GM18502 (cell line): ENCODE data around the gene SURF1.
"Not testable (repeated sequence)": the region's sequence is repeated elsewhere in the genome, so short reads cannot be mapped to it uniquely, and the experiment has no call there.

Source experiments
- ATAC-seq: cut with Tn5 transposase; IDR thresholded peaks from one replicate; pipeline ENCODE4 v1.9.1; 2021; ENCODE audit warnings: mild to moderate bottlenecking; ENCODE audit not compliant: unreplicated experiment, poor library complexity

Gene SURF1

DNA sequence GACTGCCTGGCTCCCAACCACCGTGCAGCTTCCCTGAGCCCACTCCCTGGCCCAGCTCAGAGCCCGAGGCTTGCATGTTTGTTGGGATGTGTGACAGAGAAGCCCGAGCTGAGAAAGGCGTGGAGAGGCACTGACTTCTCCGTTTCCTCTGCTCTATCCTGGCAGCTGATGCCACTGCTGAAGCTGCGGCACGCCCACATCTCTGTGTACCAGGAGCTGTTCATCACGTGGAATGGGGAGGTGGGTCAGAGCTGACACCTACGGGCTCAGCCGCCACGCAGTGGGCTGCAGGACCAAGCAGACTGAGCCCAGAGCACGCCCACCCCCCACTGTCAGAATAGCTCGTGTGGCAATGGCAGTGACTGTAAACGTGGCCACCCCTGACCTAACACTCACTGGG, 29.2 kb upstream of the SURF1 start:
- ATAC-seq = no peak

DNA sequence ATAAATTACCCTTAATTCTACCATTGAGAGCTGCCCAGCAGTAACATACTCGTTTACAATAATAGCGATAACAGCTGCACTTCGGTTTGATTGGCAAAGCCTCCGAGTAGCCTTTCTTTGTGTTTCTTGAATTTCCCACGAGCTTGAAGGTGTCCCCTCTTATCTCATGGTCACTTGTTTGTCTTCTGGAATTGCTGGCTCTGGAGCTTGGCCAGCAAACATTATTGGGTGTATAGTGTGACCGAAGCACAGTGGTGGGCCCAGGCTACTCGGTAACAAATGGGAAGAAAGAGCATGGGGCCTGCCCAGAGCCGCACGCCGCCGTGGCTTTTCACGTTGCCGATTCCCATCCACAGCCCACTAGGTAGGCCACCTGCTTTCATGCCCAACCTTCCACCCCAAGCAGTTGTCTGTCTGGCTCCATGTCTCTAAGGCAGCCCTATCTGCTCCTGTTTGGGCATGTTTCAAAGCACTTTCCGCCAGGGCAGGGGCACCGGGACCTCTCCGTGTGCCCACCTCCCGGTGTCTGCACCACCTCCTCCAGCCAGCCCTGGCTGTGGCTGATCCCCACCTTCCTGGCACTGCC, 28.5 kb upstream of the SURF1 start:
- ATAC-seq = no peak

DNA sequence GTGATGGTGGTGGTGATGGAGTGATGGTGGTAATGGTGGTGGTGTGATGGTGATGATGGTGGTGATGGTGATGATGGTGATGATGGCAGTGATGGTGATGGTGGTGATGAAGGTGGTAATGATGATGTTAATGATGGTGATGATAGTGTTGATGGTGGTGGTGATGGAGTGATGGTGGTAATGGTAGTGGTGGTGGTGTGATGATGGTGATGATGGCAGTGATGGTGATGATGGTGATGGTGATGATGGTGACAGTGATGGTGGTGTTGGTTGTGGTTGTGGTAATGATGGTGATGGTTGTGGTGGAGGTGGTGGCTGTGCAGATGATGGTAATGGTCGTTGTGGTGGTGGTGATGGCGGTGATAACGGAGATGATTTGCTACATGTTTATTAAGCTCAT, 27.2 kb upstream of the SURF1 start:
- ATAC-seq = no peak

DNA sequence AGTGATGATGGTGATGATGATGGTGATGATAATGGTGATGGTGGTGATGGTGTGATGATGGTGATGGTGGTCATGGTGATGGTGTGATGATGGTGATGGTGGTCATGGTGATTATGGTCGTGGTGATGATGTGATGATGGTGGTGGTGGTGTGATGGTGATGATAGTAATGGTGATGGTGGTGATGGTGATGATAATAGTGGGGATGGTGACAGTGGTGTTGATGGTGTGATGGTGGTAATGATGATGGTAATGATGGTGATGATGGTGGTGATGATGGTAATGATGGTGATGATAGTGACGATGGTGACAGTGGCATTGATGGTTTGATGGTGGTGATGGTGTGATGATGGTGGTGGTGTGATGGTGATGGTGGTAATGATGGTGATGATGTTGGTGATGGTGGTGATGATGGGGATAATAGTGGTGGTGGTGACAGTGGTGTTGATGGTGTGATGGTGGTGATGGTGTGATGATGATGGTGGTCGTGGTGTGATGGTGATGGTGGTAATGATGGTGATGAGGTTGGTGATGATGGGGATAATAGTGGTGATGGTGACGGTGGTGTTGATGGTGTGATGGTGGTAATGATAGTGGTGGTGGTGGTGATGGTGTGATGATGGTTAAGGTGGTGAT, 26.3 kb upstream of the SURF1 start:
- ATAC-seq = no peak

DNA sequence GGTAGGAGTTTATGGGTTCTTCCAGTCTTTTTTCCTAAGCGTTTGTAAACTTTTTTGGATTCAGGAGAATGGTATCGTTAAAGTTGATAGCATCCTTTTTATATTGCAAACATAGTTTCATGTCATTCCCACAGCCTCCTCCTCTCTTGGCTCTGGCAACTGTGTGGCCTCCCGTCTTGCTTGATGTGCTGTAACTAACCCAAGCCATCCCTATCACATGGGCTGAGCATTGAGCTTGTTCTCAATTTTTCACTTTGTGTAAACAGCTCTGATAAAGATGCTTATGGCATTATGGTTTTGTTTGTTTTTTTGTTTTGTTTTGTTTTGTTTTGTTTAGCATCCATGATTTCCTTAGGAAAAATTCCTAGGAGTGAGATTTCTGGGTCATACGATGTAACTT, 24.4 kb upstream of the SURF1 start:
- no peak for ATAC-seq

DNA sequence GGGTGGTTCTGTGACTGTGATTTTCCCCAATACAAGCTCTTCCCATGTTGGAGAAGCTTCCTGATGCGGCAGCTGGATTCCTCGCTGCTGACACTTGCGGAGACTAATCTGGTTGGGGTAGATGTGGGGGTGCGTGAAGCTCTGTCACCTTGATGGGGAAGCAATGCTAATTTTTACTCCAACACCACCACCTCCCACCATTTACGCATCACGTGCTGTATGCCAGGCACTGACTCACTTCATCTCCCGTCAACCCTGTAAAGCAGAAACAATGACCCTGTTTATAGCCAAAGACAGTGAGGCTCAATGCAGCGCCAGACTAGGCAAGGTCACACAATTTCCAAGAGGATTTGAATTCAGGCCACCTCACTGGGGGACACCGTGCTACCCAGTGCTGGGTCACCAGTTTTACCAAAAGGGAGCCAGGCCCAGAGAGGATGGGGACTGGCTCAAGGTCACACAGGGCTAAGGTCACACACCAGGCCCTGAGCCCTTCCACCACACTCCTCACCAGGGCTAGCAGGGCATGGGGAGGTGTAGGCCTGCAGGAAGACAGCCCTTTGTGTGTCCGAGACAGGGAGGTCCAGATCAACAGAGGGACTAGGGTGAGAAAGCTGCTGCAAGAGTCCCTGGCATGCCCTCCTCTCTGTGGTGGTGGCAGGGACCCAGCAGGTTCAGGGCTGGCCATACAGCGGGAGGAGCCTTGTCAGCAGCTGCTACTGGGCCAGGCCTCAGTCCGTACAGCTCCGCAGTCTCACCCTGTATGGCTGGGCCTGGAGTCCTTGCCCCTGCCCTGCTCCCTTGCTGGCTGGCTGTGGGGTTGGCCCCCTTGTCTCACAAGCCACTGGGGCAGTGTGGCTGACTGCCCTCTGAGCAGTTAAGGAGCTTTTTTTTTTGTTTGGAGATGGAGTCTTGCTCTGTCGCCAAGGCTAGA, 23.1 kb upstream of the SURF1 start:
- no peak for ATAC-seq

DNA sequence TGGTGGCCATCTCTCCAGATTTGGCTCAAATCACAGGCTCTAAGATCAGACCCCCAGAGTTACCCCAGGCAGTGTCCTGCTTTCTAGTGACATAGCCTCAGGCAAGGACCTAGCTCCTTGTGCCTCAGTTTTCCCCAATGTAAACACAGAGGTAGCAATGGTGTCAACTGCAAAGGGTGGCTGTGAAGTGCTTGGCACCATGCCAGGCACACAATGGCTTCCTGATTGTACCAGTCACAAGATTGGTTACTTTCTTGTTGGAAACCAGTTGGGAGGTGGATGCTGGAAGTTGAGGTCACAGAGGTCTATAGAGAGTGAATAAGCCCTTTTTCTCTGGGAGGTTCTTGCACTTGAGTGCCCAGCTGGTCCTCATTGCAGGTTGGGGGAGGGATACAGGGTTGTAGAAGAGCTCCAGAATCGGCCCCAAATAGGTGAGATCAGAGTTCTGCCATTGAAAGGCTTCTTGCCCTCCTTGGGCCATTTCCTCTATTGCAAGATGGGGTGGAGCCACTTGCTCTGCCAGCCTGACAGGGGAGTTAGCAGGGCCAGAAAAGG, 22.2 kb upstream of the SURF1 start:
- ATAC-seq = no peak

DNA sequence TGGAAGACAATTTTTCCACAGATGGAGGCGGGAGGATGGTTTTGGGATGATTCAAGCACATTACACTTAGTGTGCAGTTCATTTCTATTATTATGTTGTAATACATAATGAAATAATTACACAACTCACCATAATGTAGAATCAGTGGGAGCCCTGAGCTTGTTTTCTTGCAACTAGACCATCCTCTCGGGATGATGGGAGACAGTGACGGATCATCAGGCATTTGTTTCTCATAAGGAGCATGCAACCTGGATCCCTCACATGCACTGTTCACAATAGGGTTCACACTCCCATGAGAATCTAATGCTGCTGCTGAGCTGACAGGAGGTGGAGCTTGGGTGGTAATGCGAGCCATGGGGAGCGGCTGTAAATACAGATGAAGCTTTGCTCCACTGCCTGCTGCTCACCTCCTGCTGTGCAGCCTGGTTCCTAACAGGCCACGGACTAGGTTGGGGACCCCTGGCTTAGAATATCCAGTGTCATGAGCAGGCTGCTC, 21.5 kb upstream of the SURF1 start:
- no peak for ATAC-seq

DNA sequence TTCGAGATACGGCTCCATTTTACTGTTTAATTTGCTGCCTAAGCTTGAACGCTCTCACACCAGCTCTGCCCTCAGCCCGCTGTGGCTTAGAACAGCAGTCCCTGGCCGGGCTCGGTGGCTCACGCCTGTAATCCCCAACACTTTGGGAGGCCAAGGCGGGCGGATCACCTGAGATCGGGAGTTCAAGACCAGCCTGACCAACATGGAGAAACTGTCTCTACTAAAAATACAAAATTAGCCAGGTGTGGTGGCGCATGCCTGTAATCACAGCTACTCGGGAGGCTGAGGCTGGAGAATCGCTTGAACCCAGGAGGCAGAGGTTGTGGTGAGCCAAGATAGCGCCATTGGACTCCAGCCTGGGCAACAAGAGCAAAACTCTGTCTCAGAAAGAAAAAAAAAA, 21.0 kb upstream of the SURF1 start:
- ATAC-seq = not testable (repeated sequence)

DNA sequence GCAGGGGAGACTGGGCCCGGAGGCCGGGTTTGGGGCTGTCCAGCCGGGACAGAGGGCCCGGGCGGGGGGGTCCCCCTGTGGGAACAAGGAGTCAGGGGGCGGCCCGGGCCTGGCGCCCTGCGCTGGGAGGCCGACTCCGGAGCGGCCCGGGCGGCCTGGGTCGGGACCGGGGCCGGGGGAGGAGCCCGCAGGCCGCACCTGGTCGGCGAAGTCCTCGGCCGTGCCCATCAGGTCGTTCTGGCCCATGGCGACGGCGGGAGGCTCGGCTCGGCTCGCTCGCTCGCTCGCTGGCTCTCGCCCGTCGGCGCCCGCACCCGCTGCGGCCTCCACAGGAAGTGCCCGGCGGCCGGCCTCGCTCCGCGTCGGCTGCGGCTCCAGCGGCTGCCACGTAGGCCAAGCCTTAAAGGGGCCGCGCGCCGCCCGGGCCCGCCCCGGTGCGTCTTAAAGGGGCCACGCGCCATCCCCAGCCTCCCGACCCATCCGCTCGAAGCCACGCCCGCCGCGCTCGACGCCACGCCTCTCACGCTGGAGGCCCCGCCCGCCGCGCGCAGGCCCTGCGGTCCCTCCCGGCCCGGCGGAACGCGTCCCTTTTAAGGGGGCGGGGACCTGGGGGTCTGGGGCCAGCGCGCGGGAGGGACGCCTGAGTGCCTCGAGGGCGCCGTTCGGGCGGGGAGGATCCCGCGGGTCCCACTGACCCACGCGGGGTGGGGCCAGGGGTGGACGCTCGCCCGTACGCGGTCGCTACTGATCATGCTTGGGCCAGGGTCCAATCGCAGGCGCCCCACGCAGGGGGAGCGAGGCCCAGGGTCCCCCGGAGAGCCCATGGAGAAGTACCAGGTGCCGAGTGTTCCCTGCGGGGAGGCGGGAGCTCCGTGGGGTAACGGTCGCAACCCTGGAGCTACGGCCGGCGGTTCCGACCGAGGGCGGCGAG, 19.7 kb upstream of the SURF1 start, which contains the start of the genes STKLD1 and SURF4:
TSS of gene STKLD1 (plus strand) at position 643 of the 931 bp plus-strand sequence. CDS start at position 751, 108 bp downstream.
TSS of gene SURF4 (minus strand) at position 337 of the 931 bp plus-strand sequence. CDS start at position 246, 91 bp downstream.
- peak; percentile 90 for ATAC-seq

DNA sequence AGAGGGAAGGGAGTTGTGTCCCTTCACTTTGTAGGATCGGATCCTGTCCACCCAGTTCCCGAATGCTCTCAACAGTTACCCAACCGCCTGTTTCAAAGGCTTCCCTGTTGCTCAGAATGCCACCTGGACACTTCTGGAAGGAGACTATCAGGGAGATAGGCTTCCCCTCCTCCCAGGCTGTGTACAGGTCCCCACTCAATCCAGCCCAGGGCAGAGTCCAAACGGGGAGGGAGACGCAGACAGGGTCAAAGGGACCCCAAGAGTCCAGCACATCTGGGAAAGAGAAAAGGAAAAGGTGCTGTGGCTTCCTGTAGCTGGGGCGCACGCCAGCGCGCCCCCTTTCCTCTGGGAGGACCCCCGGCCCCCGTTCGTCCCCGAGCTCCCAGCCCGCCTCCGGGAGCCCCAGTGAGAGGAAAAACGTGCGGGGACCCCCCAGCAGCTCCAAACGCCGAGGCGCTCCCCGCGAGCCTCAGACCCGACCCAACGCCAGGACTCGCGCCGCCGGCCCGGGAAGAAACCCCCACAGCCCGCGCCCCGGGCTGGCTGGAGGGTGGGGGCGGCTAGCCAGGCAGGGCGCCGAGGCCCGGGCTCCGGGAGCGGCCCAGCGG, 18.9 kb upstream of the SURF1 start:
- ATAC-seq = no peak

DNA sequence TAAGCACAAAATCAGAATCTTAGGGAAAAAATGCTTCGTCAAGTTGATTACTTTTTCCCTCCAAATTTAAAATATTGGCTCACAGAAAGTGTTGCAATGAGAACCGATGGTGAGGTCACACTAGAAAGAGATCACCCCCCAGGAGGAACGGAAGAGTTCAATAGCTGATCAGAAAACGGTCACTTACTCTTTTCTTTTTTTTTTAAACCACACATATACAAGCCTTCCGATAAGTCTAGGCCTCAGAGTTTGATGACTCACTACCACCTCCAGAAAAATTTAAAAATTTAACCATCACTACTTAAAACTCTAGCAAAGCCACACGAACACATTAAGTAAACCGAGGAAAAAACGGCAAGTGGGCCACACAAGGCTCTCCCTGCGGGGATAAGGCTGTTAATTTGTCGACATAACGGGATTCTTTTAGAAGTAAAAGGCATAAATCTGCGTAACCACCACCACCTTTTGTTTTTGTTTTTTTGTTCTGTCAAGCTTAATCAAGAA, 18.4 kb upstream of the SURF1 start:
- ATAC-seq = no peak

DNA sequence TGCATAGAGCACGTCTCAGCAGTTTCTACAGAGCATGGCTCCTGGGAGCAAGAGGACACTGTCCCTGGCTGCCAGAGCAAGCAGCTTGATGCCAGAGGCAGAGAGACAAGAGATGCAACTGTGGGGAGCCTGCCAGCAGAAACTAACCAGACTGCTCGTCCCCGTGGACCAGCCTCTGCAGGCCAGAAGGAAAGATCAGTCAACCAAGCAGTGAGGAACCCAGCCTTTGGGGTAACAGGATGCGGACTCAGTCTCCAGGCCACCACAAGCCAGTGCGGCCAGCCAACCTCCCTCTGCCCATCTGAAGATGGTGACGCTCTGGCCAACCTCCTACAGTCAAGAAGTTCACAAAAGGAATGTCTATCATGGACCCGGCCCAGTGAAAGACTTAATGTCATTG, 15.9 kb upstream of the SURF1 start:
- ATAC-seq = no peak

DNA sequence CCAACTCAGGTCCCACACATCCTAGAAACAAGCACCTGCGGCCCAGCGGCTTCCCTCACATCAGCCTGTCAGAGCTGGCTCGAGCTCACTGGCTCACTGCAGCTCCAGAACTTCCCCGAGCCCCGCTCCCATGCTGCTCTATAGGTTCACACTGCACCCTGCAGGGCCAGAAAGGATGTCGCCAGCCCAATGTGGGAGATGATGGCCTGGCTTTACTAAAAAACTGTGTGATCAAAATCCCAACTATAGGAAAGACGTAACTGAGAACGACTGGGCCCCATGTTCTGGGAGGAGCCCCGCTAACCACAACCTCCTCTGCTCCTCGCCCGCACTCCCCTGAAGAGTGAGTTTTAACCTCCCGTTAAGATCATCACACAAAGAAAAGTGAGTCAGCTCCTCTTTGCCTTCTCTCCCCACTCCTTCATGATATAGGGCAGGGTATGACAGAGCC, 15.0 kb upstream of the SURF1 start:
- ATAC-seq = no peak

DNA sequence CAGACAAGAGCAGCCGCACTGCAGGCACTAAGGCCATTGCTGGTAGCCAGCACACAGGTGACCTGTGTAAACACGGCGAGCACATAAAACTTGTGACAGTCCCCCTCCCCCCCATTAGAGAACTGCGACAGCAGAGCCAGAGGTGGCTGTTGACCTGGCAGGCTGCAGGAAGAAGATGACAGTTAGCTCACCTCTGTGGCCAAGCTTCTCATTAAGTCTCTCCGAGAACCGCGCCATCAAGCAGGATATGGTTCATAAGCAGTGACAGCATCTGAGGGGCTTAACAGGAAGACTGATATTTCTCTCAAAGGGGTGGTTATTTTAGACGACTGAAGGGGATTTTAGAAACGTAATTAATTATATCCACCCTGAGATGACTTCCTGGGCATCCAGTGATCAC, 14.4 kb upstream of the SURF1 start:
- no peak for ATAC-seq

DNA sequence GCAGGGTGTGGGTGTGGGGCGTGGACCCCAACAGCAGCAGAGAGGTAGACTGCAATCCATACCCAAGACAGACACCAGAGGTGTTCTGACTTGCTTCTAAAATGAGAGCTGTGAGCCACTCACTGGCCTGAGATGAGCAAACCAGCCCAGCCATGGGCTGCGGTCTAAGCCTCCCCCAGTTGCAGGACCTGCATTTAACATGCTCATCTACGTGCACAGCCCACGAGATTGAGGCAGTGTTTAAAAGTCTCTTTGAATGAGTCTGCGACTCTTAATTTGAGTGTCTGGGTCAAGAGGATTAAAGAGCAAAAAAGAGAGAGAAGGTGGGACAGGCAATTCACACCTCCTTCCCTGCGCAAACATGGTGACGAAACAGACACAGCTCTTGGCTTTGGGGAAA, 13.6 kb upstream of the SURF1 start:
- ATAC-seq = no peak

DNA sequence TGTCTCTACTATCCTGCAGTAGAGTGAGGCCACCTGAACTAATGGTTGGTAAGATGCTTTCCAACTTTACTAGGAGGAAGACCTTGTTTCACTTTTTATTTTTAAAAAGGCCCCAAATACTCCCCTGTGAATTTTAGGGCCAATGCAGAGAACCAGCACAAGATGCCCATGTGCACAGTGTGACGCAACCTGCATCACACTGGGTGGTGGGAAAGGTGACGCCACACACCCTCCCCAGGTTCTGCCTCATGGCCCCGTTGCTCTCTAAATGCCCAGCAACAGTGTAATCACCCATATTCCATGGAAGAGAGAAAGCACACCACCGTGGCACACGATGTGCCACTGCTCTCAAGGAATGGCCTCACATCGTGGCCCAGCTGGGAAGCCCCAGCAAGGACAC, 13.1 kb upstream of the SURF1 start:
- no peak for ATAC-seq

DNA sequence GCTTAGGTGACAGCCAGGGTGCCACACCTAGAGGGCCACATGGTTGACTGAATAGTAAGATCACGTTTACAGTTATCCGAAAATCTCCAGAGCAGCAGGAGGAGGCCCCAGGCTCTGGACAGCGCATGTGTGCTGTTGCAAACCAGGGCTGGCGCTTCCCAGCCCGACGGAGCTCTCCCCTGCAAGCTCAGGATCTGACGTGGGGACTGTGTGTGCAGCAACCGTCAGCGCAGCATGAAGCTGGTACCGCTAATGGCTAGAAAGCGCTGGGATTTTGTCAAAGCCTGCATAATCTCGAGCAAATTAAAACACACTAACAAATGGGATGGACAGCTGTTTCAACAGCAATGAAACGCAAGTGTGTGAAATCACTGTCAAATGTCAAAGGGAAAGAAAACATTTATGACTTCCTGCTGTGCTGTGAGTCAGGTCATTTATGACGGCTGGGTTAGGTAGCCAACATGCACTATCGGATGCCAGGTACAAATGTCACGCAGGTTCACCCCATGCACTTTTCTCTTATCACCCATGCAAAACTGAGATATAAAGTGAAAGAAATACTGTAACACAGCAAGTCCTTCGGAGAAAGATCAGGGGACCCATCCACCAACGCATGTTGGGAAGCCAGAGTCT, 12.1 kb upstream of the SURF1 start:
- ATAC-seq = no peak

DNA sequence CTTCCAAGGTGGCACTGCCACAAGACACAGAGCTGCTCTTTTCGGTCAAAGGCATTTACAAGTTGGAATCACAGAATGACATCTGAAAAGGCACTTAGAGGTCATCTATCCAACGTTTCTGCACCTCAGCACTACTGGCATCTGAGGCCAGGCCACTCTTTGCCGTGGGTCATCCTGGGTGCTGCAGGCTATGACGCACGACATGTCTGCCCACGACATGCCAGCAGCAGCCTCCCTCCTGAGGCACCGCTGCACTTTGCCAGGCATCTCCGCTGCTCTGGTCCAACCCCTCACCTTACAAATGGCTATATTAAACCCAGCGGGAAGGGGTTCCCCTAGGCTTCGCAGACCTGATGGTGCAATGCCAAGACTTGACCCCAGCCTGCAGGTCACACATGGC, 11.5 kb upstream of the SURF1 start:
- no peak for ATAC-seq
